NOMO-1 treated with dmso at 0.1 percent for 144 hours (cell line): Measurements from ENCODE around the gene KIF7.
"Not testable (repeated sequence)": the region's sequence is repeated elsewhere in the genome, so short reads cannot be mapped to it uniquely, and the experiment has no call there.

Source experiments
- DNase-seq: peaks from one replicate; lab custom pipeline; 2025; ENCODE audit not compliant: unreplicated experiment; lab: John Stamatoyannopoulos, UW

The KIF7 gene

GRCh38 chr15:89621547-89621946, 33.7 kb downstream of the KIF7 start:
- no peak for DNase-seq

GRCh38 chr15:89616228-89616627, 39.0 kb downstream of the KIF7 start:
- no peak for DNase-seq

GRCh38 chr15:89615135-89615534, 40.1 kb downstream of the KIF7 start:
- no peak for DNase-seq

- DNase-seq, result no peak
These were observed 41.1 kb downstream of the KIF7 start for GRCh38 chr15:89614164-89614563.

DNA sequence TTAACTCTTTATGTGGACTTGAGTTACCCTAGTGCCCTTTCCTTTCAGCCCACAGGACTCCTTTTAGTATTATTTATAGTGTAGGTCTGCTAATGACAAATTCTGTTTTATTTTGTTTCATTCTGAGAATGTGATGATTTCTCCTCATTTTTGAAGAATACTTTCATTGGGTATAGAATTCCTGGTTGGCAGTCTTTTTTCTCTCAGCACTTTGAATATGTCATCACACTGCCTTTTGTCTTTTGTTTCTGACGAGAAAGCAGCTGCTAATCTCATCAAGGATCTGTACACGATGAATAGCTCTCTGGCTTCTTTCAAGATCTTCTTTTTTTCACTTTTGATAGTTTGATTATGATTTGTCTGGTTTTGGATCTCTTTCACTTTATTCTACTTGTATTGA, 42.2 kb downstream of the KIF7 start:
- no peak for DNase-seq

- no peak for DNase-seq
These were observed 44.0 kb downstream of the KIF7 start for GRCh38 chr15:89611317-89611716.

- DNase-seq, result no peak
These were observed 56.2 kb downstream of the KIF7 start for GRCh38 chr15:89599021-89599420.

DNA sequence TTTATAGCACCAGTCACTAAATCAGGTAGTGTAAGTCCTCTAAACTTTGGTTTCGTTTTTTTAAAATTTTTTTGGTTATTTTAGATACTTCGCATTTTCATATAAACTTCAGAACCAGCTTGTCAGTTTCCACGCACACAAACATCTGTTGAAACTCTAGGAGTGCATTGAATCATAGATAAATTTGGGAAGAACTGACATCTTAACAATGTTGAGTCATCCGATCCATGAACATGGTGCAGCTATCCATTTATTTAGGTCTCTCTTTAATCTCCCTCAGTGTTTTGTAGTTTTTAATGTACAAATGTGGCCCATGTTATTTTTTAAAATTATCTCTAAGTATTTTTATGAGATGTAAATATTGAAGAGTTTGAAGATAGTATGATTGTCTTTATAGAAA, 62.2 kb downstream of the KIF7 start:
- DNase-seq, result no peak

DNA sequence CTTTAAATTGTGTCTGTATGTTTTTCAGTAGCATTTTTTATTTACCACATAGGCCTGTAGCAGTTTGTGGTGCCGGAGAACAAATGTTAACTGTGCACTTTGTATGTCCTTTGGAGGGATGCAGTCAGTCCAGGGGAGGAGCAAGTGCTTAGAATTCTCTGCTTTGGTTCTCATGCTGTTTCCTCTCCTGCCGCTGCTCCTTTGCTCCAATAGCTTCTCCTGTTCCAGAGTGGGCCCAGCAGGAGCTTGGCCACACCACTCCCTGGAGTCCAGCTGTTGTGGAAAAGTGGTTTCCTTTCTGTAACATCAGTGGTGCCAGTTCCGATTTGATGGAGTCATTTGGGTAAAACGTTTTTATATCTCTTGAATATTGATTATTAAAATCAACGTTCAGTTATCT, 63.4 kb downstream of the KIF7 start:
- DNase-seq, result no peak

DNA sequence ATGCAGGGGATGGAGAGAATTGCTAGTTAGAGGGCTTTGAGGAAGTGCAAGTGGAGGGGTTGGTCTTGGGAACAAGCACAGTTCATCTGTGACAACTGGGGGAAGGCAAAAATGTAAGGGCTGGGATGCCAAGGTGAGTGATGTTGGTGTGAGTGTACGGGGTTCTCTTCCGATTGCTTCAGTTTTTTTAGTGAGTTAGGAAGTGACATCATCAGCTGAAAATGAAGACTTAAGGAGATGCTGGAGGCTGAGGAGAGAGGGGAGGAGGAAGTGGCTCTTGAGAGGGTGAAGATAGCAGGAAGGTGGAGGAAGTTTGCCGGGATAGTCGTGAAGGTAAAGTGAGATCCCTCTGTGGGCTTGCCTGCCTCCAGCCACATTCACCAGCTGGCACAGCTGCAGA, 67.3 kb downstream of the KIF7 start:
- no peak for DNase-seq

DNA sequence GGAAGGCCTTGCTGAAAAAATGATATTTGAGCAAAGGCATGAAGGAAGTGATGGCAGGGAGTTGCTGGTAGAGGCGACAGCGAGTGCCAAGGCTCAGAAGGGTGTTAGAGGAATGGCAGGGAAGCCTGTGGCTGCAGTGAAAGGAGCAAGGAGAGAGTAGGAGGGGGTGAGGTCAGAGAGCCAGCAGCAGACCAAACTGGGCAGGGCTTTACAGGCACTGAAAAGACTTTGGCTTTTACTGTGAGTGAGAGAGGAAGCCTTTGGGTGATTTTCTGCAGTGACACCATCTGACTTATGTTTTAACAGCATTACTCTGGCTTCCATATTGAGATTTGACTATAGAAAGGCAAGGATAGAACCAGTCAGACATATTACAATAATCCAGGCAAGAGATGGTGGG, 68.6 kb downstream of the KIF7 start:
- no peak for DNase-seq

- DNase-seq, result not testable (repeated sequence)
These were observed 74.5 kb downstream of the KIF7 start for GRCh38 chr15:89580747-89581146.

DNA sequence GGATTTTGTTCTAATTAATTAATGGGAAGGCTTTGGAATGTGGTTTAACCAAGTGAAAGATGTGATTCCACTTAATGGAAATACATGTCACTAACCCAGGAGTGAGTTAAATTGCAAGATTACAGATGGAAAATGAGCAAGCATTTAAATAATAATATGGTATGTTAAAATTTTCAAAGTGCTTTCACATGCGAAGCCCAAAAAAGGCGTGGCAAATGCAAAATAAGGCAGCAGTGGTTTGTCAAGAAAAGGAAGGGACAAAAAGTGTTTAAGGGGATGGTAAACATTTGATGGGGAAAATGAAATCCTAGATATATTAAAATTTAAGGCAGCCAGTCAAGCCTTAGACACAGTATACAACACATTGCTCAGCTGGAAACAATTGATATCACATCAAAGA, 77.1 kb downstream of the KIF7 start:
- DNase-seq, result no peak
